Activated CD4-positive, alpha-beta T cell treated with anti-CD3 and anti-CD28 coated beads for 36 hours (primary cell): Measurements from ENCODE around the gene PIWIL4. TPM values are rescaled to one million over a fixed set of nuclear protein-coding genes. Genes with fewer than 3 reads are reported as not detected.
"Not testable (repeated sequence)": the region's sequence is repeated elsewhere in the genome, so short reads cannot be mapped to it uniquely, and the experiment has no call there.

Experiments used
- ATAC-seq: fragments of 200-7000 bp; cut with Tn5 transposase; one replicate; pipeline ENCODE4 v1.10.0; 2021; ENCODE audit warnings: mild to moderate bottlenecking, moderate library complexity
- CTCF ChIA-PET: fragments of 350-600 bp; sonication (Branson Sonifier 250); formaldehyde crosslinking; loops from one replicate; lab custom pipeline; 2021; ENCODE audit warnings: antibody characterized with exemption; lab: Charles Lee
- POLR2A ChIA-PET: fragments of 350-600 bp; sonication (Branson Sonifier 250); formaldehyde crosslinking; loops from one replicate; lab custom pipeline; 2021; ENCODE audit warnings: antibody characterized with exemption, inconsistent platforms; lab: Charles Lee
- DNase-seq: peaks from one replicate; pipeline ENCODE4 v3.0.0-alpha.2; 2020
- H3K27ac Mint-ChIP-seq: one replicate; pipeline ENCODE4 v1.8.0; 2021; ENCODE audit warnings: mixed read lengths
- H3K27me3 Mint-ChIP-seq: one replicate; pipeline ENCODE4 v1.8.0; 2021; ENCODE audit warnings: mixed read lengths
- H3K36me3 Mint-ChIP-seq: one replicate; pipeline ENCODE4 v1.8.0; 2021; ENCODE audit warnings: low read depth, mixed read lengths
- H3K4me1 Mint-ChIP-seq: one replicate; pipeline ENCODE4 v1.8.0; 2021; ENCODE audit warnings: mixed read lengths
- H3K4me3 Mint-ChIP-seq: one replicate; pipeline ENCODE4 v1.8.0; 2021; ENCODE audit warnings: mild to moderate bottlenecking, moderate library complexity, mixed read lengths
- H3K9me3 Mint-ChIP-seq: one replicate; pipeline ENCODE4 v1.8.0; 2021; ENCODE audit warnings: low read depth, mixed read lengths
- intact Hi-C, 2 experiments: fragments of 100-400 bp; cut with DNase I in 1 of 2; cut with micrococcal nuclease in 1 of 2; formaldehyde crosslinking; loops; one replicate each; pipeline versions ENCODE4 v1.14.2 to v1.15.1; 2022 to 2024; cut with DNase I, micrococcal nuclease
- total RNA-seq, 2 experiments: library from RNA; stranded (reverse); gene quantifications; one replicate each; pipeline ENCODE4 v1.2.3, GENCODE V29; 2021

Gene PIWIL4
- total RNA-seq, 2 experiments from 2014 or later = 0.37 to 0.48 TPM

DNA sequence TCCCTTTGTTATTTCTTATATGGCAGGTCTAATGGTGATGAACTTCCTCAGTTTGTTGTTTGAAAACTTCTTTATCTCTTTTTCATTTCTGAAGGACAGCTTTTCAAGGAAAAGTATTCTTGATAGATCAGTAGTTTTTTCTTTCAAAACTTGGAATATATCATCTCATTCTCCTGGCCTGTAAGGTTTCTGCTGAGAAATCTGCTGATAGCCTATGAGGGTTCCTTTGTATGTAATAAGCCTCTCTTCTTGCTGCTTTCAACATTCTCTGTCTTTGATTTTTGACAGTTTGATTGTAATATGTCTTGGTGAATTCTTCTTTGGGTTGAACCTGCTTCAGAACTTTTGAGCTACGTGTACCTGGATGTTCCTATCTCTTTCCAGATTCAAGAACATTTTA, 46.0 kb downstream of the PIWIL4 start:
- DNase-seq (no peak), ATAC-seq (no peak)
- H3K27me3 Mint-ChIP-seq = no peaks in the 10 kb centered on the region
- H3K9me3 Mint-ChIP-seq = peaks cover 27% of the 10 kb centered on the region
- H3K36me3 Mint-ChIP-seq = peaks cover 11% of the 10 kb centered on the region
- H3K4me1 Mint-ChIP-seq = no peaks in the 10 kb centered on the region
- CTCF ChIA-PET = interaction anchor here (1.1 to 2.6 kb wide), 2 partner anchors 9 to 16 kb away, joined by 4 to 12 read pairs; no protein-coding TSS in a partner anchor
- no peak overlapping the region for H3K4me3 Mint-ChIP-seq
- intact Hi-C loops = no loop called here
- POLR2A ChIA-PET = no interaction called here
- H3K27ac Mint-ChIP-seq = no peak overlapping the region

DNA sequence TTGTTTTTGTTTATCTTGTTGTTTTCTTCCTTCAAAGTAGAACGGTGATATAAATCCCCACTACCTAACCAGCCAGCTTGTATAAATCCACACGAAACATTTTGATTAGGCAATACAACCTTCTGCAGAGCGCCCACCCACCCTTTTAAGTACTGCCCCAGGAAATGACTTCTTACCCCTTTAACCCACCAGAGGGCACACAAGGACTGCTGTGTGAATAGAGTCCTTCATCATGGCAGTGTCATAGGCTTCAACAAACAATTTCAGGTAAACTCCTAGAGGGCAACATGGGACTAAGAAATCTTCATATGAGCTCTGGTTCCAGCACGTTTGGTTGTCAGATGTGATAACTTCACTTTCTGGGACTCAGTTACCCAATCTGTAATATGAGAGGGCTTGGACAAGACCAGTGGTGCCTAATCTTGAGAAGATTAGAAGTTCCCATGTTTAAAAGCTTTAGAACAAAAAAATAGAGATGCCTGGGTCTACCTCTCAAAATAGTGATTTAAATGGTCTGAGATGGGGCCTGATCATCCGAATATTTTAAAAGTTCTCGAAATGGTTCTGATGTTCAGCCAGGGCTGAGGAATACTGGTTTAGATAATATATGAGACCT, 56.1 kb downstream of the PIWIL4 start:
- POLR2A ChIA-PET = interaction anchor here (0.6 kb wide), 1 partner anchor 699 kb away, joined by 3 read pairs; no protein-coding TSS in a partner anchor
- intact Hi-C loops = loop anchor here (1.0 to 10.0 kb wide), 9 partner anchors 119 to 1804 kb away; partner anchors contain the start of genes AMOTL1 (in 1 of the 2) and SRSF8 (in 1 of the 2)

DNA sequence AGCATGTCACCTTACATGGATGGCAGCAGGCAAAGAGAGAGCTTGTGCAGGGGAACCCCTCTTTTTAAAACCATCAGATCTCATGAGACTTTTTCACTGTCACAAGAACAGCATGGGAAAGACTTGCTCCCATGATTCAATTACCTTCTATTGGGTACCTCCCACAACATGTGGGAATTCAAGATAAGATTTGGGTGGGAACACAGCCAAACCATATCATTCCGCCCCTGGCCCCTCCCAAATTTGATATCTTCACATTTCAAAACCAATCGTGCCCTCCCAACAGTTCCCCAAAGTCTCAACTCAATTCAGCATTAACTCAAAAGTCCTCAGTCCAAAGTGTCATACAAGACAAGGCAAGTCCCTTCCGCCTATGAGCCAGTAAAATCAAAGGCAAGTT, 58.3 kb downstream of the PIWIL4 start:
- CTCF ChIA-PET, POLR2A ChIA-PET, H3K27me3 Mint-ChIP-seq, H3K4me3 Mint-ChIP-seq, H3K9me3 Mint-ChIP-seq, H3K36me3 Mint-ChIP-seq, ATAC-seq, H3K4me1 Mint-ChIP-seq, DNase-seq, H3K27ac Mint-ChIP-seq: not testable (repeated sequence)
- intact Hi-C loops = loop anchor here (10.0 kb wide), 2 partner anchors 439 to 1139 kb away; partner anchors contain the start of gene SRSF8 (in 1 of the 2)

More for the DNA sequence above, 56.1 kb downstream of the PIWIL4 start:
- peak; percentile 93 for ATAC-seq
- H3K4me3 Mint-ChIP-seq = no peak overlapping the region
- H3K4me1 Mint-ChIP-seq = peaks cover 2% of the 10 kb centered on the region
- CTCF ChIA-PET = interaction anchor here (0.6 to 4.2 kb wide), 13 partner anchors 9 to 1202 kb away, joined by 3 to 30 read pairs (median 3); no protein-coding TSS in a partner anchor
- H3K27me3 Mint-ChIP-seq = peaks cover 2% of the 10 kb centered on the region
- DNase-seq = peak; percentile 70
- no peak overlapping the region for H3K27ac Mint-ChIP-seq
- no peaks in the 10 kb centered on the region for H3K9me3 Mint-ChIP-seq
- H3K36me3 Mint-ChIP-seq = no peaks in the 10 kb centered on the region

DNA sequence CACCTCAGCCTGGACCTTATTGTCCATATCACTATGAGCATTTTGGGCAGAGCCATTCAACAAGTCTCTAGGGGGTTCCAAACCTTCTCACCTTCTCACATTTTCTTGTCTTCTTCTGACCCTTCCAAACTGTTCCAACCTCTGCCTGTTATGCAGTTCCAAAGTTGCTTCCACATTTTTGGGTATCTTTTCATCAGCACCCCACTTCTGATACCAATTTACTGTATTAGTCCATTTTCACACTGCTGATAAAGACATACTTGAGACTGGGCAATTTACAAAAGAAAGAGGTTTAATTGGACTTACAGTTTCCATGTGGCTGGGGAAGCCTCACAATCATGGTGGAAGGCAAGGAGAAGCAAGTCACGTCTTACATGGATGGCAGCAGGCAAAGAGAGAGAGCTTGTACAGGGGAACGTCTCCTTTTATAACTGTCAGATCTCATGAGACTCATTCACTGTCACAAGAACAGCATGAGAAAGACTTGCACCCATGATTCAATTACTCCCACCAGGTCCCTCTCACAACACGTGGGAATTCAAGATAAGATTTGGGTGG, 59.9 kb downstream of the PIWIL4 start:
- H3K9me3 Mint-ChIP-seq, CTCF ChIA-PET, H3K27ac Mint-ChIP-seq, ATAC-seq, DNase-seq, H3K4me1 Mint-ChIP-seq, H3K36me3 Mint-ChIP-seq, H3K27me3 Mint-ChIP-seq, POLR2A ChIA-PET, H3K4me3 Mint-ChIP-seq: not testable (repeated sequence)
- intact Hi-C loops = loop anchor here (10.0 kb wide), 2 partner anchors 438 to 1138 kb away; partner anchors contain the start of gene SRSF8 (in 1 of the 2)

DNA sequence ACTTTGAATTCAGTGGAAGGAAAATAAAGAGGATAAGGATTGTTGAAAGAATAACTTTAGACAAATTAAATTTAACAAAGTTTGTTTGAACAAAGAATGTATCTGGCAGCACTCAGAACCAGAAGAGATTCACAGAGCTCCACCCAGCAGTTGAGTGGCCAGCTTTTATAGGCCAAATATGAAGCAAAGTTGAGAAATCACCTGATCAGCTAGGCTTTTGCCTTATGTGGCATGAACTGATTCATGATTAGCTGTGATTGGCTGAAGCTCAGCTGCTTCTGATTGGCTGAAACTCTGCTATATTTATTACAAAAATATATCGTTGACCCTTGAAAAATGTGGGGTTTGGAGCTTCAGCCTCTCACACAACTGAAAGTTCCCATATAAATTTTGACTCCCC, 62.6 kb downstream of the PIWIL4 start:
- H3K27ac Mint-ChIP-seq = no peak overlapping the region
- DNase-seq = no peak

DNA sequence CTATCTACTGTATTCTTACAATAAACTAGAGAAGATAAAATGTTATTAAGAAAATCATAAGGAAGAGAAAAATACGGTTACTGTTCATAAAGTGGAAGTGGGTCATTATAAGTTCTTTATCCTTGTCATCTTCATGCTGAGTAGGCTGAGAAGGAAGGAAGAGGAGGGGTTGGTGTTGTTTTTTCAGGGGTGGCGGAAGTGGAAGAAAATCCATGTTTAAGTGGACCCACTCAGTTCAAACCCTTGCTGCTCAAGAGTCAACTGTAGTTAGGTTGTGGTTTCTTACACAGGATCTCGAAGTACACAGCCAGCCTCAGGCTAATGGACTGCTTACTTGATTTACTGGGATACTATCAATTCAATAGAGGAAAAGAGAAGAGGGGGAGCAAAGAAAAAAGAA, 63.1 kb downstream of the PIWIL4 start:
- H3K4me3 Mint-ChIP-seq = no peak overlapping the region
- no peaks in the 10 kb centered on the region for H3K9me3 Mint-ChIP-seq
- no peaks in the 10 kb centered on the region for H3K36me3 Mint-ChIP-seq
- POLR2A ChIA-PET = no interaction called here
- peaks cover 5% of the 10 kb centered on the region for H3K27me3 Mint-ChIP-seq
- CTCF ChIA-PET = no interaction called here
- DNase-seq = no peak
- ATAC-seq = no peak
- intact Hi-C loops = no loop called here
- no peaks in the 10 kb centered on the region for H3K4me1 Mint-ChIP-seq
- H3K27ac Mint-ChIP-seq = no peak overlapping the region

More for the DNA sequence above, 62.6 kb downstream of the PIWIL4 start:
- CTCF ChIA-PET = interaction anchor here (0.6 kb wide), 1 partner anchor 1897 kb away, joined by 4 read pairs; no protein-coding TSS in a partner anchor
- intact Hi-C loops = loop anchor here (10.0 kb wide), 2 partner anchors 435 to 1135 kb away; partner anchors contain the start of gene SRSF8 (in 1 of the 2)
- no peaks in the 10 kb centered on the region for H3K9me3 Mint-ChIP-seq
- no peak overlapping the region for H3K4me3 Mint-ChIP-seq
- no peaks in the 10 kb centered on the region for H3K4me1 Mint-ChIP-seq
- POLR2A ChIA-PET = no interaction called here
- no peaks in the 10 kb centered on the region for H3K36me3 Mint-ChIP-seq
- ATAC-seq = no peak
- H3K27me3 Mint-ChIP-seq = peaks cover 5% of the 10 kb centered on the region

DNA sequence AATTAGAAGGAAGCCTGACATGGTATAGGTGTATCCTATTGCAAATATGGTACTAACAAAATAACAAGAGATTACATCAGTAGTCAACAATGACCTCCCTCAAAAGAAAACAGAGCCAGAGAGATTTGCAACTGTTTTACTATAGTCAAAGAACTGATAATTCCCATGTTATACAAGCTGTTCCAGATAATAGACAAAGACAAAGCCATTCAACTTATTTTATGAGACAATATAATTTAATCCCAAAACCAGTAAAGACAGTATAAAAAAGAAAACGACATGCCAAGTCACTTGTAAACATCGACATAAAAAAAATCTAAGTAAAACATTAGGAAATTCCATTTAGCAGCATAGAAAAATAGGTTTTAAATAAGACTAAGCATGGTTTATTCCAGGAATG, 65.2 kb downstream of the PIWIL4 start:
- Mint-ChIP-seq H3K4me3 (no peak overlapping the region), H3K27ac (no peak overlapping the region), H3K4me1 (no peaks in the 10 kb centered on the region), H3K27me3 (peaks cover 5% of the 10 kb centered on the region), H3K9me3 (no peaks in the 10 kb centered on the region), H3K36me3 (no peaks in the 10 kb centered on the region)
- DNase-seq (no peak), ATAC-seq (no peak)
- POLR2A ChIA-PET = no interaction called here
- CTCF ChIA-PET = no interaction called here
- intact Hi-C loops = no loop called here

DNA sequence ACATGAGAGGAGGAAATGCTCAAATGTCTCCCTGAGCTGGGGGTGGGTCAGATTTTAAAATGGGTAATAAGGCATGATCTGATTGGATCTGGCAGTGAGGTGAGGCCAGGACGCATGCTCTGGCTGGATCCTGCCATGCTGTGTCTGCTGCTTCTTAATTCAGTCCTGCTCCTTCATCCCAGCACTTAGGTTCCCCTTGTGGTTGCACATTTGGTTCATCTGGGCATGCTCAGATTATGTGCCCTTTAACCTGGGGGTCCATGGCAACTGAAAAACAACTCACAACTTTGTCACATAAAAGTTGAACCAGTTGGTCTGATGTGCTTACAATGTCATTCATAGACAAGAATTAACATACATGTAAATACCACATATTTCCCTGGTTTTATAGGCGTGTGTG, 67.9 kb downstream of the PIWIL4 start:
- POLR2A ChIA-PET = no interaction called here
- H3K4me1 Mint-ChIP-seq = no peaks in the 10 kb centered on the region
- H3K27ac Mint-ChIP-seq = no peak overlapping the region
- ATAC-seq (no peak), DNase-seq (no peak)
- no peaks in the 10 kb centered on the region for H3K36me3 Mint-ChIP-seq
- CTCF ChIA-PET = no interaction called here
- peaks cover 3% of the 10 kb centered on the region for H3K27me3 Mint-ChIP-seq
- intact Hi-C loops = no loop called here
- H3K9me3 Mint-ChIP-seq = no peaks in the 10 kb centered on the region
- H3K4me3 Mint-ChIP-seq = no peak overlapping the region

DNA sequence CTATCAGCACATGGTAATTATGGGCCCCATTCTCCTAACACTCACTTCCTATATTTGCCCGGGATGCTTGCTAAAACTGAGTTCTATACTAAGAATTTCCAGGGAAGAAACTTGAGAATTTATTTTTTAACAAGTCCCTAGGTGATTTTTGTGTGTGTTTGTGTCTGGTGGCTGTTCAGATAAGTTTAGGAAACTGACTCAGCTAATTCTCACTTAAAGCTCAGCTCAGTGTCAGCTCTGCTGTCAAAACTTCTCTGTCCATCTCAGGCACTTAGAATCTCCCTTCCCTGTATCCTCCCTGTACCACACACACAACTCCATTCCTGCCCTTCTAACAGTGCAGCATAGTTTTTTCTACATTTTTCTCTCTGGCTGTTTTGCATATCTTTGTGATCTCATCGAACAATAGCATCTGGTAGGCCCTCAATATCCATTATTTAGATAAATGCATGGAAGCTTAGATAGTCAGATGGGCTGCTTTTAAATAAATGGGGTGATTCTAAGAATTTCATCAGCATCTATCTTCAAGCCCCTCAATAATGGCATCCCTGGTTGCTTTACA, 69.3 kb downstream of the PIWIL4 start:
- ATAC-seq = no peak
- intact Hi-C loops = no loop called here
- CTCF ChIA-PET = no interaction called here

DNA sequence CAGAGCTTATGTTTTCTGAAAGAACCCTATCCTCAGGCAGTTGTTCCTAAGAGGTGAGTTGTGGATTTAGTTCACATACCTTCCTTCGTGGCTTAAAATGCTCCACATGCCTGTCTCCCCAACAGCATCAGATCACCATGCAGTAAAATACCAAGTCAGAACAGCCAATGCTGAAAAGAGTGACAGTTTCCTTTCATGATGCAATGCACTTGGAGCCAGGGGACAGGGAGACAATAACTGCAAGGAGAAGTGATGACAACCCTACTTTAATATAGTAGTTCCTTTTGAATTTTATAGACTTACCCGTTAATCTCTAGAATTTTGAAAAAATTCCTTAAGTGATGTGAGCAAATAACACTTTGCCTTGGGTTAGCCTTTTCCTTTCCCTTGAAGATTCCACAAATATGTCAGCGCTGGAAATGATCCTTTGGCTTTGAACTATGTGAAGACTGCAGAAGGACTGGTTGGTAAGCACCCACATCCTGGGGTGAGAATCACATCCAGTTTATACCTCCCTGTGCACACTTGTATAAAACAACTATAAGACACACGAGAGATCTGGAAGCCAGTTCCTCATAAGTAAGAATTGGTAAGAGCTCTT, 71.2 kb downstream of the PIWIL4 start:
- POLR2A ChIA-PET = no interaction called here
- DNase-seq (no peak), ATAC-seq (no peak)
- no peaks in the 10 kb centered on the region for H3K9me3 Mint-ChIP-seq
- intact Hi-C loops = no loop called here
- no peak overlapping the region for H3K4me3 Mint-ChIP-seq
- no peaks in the 10 kb centered on the region for H3K36me3 Mint-ChIP-seq
- no peak overlapping the region for H3K27ac Mint-ChIP-seq
- H3K27me3 Mint-ChIP-seq = no peaks in the 10 kb centered on the region
- CTCF ChIA-PET = no interaction called here
- no peaks in the 10 kb centered on the region for H3K4me1 Mint-ChIP-seq

More for the DNA sequence above, 69.3 kb downstream of the PIWIL4 start:
- POLR2A ChIA-PET = no interaction called here
- Mint-ChIP-seq H3K27ac (no peak overlapping the region), H3K4me1 (no peaks in the 10 kb centered on the region), H3K27me3 (no peaks in the 10 kb centered on the region), H3K36me3 (no peaks in the 10 kb centered on the region), H3K9me3 (no peaks in the 10 kb centered on the region), H3K4me3 (no peak overlapping the region)
- no peak for DNase-seq

DNA sequence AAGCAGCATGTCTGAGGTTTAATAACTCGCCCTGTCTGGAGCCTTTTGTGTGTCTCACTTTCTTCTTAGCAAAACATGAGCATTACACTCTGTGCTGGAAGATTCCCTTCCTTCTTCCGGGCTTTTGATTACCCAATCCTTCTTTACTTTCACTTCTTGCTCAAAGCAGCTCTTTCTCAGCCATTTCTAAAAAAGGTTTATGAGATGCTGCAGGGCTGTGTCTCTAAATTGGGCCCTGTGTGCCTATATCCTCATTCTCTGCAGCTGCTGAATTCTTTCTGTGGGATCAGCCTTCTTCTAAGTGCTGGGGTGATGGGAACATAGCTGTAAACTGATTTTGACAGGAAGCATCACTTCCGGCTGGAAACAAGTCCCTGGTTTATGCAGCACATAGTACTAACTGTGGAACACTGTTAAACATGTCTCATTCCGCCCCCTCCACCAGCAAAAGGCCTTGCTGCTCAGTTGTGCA, 71.8 kb downstream of the PIWIL4 start:
- DNase-seq (no peak), ATAC-seq (peak; percentile 33)
- ChIA-PET POLR2A (no interaction called here), CTCF (no interaction called here)
- Mint-ChIP-seq H3K4me1 (no peaks in the 10 kb centered on the region), H3K27ac (no peak overlapping the region), H3K27me3 (no peaks in the 10 kb centered on the region), H3K36me3 (no peaks in the 10 kb centered on the region), H3K9me3 (no peaks in the 10 kb centered on the region), H3K4me3 (no peak overlapping the region)
- intact Hi-C loops = no loop called here
